ENCODE measurements around the gene FZD10.

DNA sequence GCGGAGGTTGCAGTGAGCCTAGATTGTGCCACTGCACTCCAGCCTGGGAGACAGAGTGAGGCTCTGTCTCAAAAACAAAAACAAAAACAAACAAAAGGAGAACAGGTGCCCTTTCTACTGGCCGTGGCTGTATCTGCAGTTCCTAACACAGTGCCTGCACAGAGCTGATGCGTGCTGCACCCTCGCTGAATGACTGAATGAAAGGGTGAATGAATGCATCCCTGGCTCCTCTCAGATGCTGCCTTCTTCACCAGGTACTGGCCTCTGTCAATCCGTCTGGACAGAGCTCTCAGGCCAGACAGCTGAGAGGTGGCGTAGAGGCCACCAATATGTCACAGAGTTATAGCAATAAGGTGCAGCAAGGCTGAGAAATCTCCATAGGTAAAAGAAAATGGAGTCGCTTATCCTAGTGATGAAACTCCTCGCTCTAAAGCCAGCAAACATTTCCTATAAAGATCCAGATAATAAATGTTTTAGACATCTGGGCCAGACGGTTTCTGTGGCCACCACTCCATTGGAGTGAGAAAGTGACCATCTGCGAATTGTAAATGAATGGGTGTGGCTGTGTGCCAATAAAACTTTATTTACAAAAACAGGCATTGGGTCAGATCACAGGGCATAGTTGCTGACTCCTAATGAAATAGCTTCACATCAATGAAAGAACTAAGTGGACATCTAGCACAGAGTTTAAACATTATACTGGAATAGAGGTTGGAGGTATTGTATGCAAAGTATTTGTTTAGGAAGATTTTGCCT lies 15.9 kb upstream of the FZD10 start:
- no peak for TF ChIP-seq POLR2A (IDR thresholded peaks at IDR 0.05)
- TF ChIP-seq, protein P1, sequence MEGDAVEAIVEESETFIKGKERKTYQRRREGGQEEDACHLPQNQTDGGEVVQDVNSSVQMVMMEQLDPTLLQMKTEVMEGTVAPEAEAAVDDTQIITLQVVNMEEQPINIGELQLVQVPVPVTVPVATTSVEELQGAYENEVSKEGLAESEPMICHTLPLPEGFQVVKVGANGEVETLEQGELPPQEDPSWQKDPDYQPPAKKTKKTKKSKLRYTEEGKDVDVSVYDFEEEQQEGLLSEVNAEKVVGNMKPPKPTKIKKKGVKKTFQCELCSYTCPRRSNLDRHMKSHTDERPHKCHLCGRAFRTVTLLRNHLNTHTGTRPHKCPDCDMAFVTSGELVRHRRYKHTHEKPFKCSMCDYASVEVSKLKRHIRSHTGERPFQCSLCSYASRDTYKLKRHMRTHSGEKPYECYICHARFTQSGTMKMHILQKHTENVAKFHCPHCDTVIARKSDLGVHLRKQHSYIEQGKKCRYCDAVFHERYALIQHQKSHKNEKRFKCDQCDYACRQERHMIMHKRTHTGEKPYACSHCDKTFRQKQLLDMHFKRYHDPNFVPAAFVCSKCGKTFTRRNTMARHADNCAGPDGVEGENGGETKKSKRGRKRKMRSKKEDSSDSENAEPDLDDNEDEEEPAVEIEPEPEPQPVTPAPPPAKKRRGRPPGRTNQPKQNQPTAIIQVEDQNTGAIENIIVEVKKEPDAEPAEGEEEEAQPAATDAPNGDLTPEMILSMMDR (IDR thresholded peaks at IDR 0.05) = no peak

All from adrenal gland (tissue), 5 donors.